AG09319 (cell line): ENCODE measurements around the gene PUSL1.

Experiments
- DNase-seq: peaks from one replicate; pipeline ENCODE4 v3.0.0-alpha.2; 2010; ENCODE audit warnings: low read depth; ENCODE audit errors: extremely low read depth
- CTCF ChIP-seq: IDR thresholded peaks from 2 replicates; pipeline ENCODE4 v1.5.1; 2011; ENCODE audit warnings: low read depth, mild to moderate bottlenecking, inconsistent platforms, low read length, moderate library complexity

Gene PUSL1

GRCh38 chr1:1273209-1273511, 35.2 kb upstream of the PUSL1 start:
- no peak for TF ChIP-seq CTCF
- DNase-seq, result no peak

- peak; percentile 86 for DNase-seq
- no peak for TF ChIP-seq CTCF
Observed at GRCh38 chr1:1273512-1274298, 34.7 kb upstream of the PUSL1 start, which contains the start of gene UBE2J2. TSS of gene UBE2J2 (minus strand) at chr1:1273854. CDS start at chr1:1267992, 5,862 bp downstream.

DNA sequence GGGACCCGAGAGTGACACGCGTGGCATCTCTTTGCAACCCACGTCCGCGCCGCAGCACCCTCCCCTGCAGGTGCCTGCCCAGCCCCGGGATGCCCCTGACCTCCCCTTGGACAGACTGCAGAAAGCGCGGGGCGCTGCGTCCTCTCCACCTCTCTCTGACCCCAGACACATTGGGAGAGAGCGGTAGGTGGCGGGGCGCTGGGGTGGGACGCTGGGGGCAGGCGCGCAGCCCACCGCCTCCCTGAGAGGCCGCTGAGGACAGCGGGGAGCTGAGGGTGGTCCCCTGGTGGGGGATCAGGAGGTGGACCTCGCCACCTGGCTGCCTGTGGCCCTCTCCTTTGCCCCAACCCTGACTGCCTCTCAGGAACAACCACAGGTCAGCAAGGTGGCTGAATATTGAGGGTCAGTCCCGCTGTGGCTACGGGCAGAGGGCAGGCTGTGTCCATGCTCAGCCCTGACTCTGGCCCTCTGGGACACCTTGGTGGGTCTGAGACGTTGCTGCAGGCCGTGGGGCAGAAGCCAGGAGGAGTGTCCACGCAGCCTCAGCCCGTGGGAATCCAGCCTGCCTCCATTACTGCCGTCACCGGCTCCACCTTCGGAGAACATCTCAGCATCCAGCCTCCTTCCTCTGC, 34.0 kb upstream of the PUSL1 start:
- DNase-seq, result no peak
- TF ChIP-seq CTCF, result no peak

- no peak for DNase-seq
- no peak for TF ChIP-seq CTCF
Observed at GRCh38 chr1:1274931-1275431, 33.4 kb upstream of the PUSL1 start.

DNA sequence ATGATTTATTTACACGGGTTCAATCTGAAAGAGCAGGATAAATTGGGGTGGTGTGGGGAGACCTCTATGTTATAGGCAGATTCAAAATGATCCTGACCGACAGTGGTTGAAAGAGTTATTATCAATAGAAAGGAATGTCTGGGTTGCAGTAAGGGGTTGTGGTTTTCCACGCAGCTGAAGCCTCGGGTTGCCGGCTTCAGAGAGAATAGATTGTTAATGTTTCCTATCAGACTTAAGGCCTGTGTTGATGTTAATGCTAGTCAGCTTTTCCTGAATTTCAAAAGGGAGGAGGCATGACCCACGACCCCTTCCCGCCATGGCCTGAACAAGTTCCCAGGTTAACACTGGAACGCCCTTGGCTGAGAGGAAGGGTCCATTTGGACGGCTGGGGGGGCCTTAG, 32.6 kb upstream of the PUSL1 start:
- no peak for DNase-seq
- TF ChIP-seq CTCF, result no peak

DNA sequence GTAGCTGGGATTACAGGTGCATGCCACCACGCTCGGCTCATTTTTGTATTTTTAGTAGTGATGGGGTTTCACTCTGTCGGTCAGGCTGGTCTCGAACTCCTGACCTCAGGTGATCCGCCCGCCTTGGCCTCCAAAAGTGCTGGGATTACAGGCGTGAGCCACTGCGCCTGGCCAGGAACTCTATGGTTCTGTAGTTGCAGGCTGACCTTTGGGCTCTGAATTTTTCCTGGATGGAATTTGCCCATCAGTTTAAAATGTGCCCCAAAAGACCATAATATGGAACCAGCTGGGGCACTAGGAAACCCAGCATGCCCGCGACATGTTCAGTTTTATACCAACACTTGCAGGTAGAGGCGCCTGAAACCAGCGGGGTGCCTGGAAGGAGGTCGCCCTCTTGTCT, 29.8 kb upstream of the PUSL1 start:
- TF ChIP-seq CTCF, result no peak
- DNase-seq, result no peak

DNA sequence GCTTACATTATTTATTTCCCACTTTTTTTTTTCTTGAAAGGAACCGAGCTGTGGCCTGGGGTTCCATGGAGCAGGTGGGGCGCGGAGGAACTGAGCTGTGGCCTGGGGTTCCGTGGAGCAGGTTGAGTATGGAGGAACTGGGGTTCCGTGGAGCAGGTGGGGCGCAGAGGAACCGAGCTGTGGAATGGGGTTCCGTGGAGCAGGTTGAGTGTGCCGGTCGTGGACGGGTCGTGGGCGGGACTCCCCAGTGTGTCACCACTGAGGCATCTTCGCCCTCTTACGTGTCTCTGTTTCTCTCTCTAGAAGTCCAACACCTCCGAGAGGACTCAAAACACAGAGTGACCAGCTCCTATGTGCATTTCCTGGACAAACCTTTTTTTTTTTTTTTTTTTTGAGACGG, 29.4 kb upstream of the PUSL1 start:
- TF ChIP-seq CTCF, result no peak
- DNase-seq, result no peak
